Right ventricle myocardium inferior (tissue), 1 donor: ENCODE data around the gene ZGLP1. TPM values are rescaled to one million over a fixed set of nuclear protein-coding genes. Genes with fewer than 3 reads are reported as not detected.
"Not testable (repeated sequence)": the region's sequence is repeated elsewhere in the genome, so short reads cannot be mapped to it uniquely, and the experiment has no call there.

Source experiments
- ATAC-seq: fragments of 200-7000 bp; cut with Tn5 transposase; one replicate; pipeline ENCODE4 v1.9.1; 2020; ENCODE audit warnings: mild to moderate bottlenecking, moderate library complexity
- DNase-seq: peaks from one replicate; pipeline ENCODE4 v3.0.0; 2021; ENCODE audit errors: missing footprints
- intact Hi-C: fragments of 100-400 bp; cut with DNase I; formaldehyde crosslinking; loops from one replicate; pipeline ENCODE4 v1.11.0; 2022
- long read RNA-seq: library from polyadenylated mRNA; unstranded; transcript quantifications from one replicate; pipeline ENCODE4 v2.0.0, GENCODE V29; 2021
- total RNA-seq: library from RNA; stranded (reverse); fragmentation: NEBNext Ultra II Directional; extraction: Animal tissue kit (Norgen Biotek cat#: 25700); gene quantifications from one replicate; pipeline ENCODE4 v1.2.1, GENCODE V29; 2021
- donor health status: DM: no; HTN: yes; CAD: no; lungs with severe emphysema.

The ZGLP1 gene
- total RNA-seq: 0.65 TPM
- long read RNA-seq: 0 reads

- intact Hi-C loops: no loop called here
- ATAC-seq: no peak
- DNase-seq: peak; percentile 11
Observed at GRCh38 chr19:10309423-10309822, at the start of gene ZGLP1. Gene ZGLP1 (minus strand): TSS chr19:10309815.

GRCh38 chr19:10356431-10356830 lies 46.8 kb upstream of the ZGLP1 start:
- ATAC-seq (no peak), DNase-seq (no peak)
- intact Hi-C loops: no loop called here

DNA sequence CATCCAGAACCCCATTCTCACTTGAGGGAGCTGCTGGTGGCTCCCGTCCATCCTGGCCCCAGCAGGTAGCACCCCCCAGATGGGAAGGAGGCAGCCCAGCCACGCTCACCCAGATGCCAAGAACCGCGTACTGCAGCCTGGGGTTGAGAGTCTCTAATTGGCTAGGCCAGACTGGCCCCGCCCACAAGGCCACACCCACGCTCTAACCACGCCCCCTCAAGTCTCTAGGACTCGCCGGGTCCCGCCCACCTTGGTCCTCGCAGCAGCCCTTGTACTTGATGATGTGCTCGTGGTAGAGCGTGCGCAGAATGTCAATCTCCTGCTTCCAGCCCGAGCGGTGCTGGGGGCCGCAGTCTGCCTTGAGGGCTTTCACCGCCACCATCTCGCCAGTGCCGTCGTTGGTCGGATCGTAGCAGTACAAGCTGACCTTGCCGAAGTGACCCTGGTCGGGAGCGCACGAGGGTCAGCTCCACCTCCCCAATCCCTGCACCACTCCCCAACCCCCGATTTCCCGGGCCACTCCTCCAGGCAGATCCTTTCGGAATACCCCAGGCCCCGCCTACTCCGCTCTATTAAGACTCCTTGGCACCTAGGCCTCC lies 44.3 kb upstream of the ZGLP1 start:
- peak; percentile 83 for DNase-seq
- peak; percentile 80 for ATAC-seq
- intact Hi-C loops: loop anchor here (1.0 kb wide), 1 partner anchor 21 kb away; the partner anchor contains the start of gene RAVER1

DNA sequence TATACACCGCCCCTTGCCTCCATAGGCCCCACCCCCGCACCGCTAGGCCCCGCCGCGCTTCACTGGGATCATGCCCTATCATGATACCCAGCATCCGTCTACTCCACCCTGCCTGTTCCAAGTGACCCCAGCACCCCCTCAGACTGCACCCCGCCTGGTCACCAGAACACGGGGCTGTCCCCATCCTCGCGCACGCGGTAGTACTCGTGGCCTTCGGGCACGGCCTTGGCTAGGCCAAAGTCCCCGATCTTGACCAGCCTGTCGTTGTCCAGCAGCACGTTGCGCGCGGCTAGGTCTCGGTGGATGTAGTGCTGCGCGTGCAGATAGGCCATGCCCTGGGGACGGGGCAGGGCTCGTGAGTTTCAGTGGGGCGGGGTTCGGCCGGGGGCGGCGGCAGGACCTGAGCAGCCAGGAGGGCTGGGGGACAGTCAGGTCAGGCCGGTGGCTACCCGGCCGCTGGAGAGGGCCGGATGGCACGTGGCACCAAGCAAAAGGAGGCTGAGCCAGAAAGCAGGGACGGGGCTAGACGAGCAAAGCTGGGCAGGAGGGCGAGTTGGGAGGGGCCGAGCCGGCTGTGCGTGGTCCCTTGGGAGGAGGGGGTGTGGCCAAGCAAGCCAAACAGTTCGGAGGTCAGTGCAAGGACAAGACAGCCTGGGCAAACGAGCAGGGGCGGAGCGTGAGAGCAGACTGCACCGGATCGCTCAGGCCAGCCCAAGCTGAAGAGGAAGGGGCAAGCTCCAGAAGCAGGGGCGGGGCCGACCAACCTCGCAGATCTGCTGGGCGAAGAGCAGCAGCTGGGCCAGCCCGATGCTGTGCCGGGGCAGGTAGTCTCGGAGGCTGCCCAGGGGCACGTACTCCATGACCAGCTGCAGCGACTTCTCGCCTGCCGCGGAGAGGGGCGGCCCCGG lies 43.4 kb upstream of the ZGLP1 start:
- peak; percentile 88 for ATAC-seq
- intact Hi-C loops: loop anchor here (1.0 kb wide), 1 partner anchor 20 kb away; the partner anchor contains the start of gene RAVER1
- DNase-seq: peak; percentile 86

DNA sequence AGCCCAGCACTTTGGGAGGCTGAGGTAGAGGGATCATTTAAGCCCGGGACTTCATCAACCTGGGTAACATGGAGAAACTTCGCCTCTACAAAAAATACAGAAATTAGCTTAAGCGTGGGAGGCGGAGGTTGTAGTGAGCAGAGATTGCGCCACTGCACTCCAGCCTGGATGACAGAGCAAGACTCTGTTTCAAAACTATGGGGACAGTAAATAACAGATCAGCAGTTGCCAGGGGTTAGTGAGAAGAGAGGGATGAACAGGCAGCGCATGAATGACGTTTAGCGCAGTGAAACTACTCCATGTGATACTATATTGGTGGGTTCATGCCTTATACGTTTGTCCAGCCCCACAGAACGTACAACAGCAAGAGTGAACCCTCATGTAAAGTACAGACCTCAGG lies 36.9 kb upstream of the ZGLP1 start:
- ATAC-seq (peak; percentile 69), DNase-seq (peak; percentile 83)
- intact Hi-C loops: no loop called here

DNA sequence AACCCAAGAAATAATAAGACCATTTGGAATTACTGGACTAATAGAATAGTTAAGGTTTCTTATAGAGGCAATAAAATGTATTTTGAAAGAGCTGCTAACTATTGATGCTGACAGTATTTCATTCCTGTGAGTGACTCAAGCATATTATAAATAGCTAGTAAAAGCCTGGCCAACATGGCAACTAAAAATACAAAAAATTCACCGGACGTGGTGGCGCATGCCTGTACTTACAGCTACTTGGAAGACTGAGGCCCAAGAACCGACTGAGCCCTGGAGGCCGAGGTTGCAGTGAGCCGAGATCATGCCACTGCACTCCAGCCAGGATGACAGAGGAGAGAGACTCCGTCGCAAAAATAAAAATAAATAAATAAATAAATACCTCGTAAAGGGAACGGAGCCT lies 35.2 kb upstream of the ZGLP1 start:
- no peak for ATAC-seq
- DNase-seq: no peak

GRCh38 chr19:10343495-10343894 lies 33.9 kb upstream of the ZGLP1 start:
- no peak for ATAC-seq
- DNase-seq: no peak
- intact Hi-C loops: no loop called here

More for the DNA sequence above, 35.2 kb upstream of the ZGLP1 start:
- intact Hi-C loops: no loop called here

DNA sequence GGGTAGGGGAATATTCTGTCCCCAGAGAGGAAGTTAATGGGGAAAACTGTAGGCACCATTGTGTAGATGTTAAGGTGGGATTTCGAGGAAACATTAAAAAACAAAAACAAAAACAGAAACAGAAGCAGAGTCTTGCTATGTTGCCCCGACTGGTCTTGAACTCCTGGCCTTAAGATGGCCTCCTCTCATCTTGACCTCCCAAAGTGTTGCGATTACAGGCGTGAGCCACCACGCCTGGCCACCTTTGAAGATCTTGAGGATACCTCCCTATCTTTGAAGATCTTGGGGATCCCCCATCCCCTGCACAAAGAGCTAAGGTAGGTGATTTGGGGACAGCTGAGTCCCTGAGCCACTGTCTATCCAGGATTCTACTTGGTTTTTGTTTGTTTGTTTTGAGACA lies 30.4 kb upstream of the ZGLP1 start:
- no peak for ATAC-seq
- DNase-seq: no peak
- intact Hi-C loops: no loop called here

GRCh38 chr19:10339380-10339960 lies 29.9 kb upstream of the ZGLP1 start, which contains the start of gene ICAM3:
Gene ICAM3 (minus strand): TSS chr19:10339624. CDS start chr19:10339614, 10 bp downstream.
- DNase-seq: peak; percentile 83
- no peak for ATAC-seq
- intact Hi-C loops: no loop called here

- ATAC-seq: no peak
- DNase-seq: peak; percentile 22
- intact Hi-C loops: no loop called here
Observed at GRCh38 chr19:10338940-10339339, 29.3 kb upstream of the ZGLP1 start.

DNA sequence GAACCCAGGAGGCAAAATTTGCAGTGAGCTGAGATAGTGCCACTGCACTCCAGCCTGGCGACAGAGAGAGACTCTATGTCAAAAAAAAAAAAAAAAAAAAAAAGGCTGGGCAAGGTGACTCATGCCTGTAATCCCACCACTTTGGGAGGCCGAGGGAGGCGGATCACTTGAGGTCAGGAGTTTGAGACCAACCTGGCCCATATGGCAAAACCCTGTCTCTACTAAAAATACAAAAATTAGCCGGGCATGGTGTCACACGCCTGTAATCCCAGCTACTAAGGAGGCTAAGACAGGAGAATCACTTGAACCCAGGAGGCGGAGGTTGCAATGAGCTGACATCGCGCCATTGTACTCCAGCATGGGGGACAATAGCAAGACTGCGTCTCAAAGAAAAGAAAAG lies 27.1 kb upstream of the ZGLP1 start:
- intact Hi-C loops, ATAC-seq: not testable (repeated sequence)
- peak; percentile 32 for DNase-seq

DNA sequence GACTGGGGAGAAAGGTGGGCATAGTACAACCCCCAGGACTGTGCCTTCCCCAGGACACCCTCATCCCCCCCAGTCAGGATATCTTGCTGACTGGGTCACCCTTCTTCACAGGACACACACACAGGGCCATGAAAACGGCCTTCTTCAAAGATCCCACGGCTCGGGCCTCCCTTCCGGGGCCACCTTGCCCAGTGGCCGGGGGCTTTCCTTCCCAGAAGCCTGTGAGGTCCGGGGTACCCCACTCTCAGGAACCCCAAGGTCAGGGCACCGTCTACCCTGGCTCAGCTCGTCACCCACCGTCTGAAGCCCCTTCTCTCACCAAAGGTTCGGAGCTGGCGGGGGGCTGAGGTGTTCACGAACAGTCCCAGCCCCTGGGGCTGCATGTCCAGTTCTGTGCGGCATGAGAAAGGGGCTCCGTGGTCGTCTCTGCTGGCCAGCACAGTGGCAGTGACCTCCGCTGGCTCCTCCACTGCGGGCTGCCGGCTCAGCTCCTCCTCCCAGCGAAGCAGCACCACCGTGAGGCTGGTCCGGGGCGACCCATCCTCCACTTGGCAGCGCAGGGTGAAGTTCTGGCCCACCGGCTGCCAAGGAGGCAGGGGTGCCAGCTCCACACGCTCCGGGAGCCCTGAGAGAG lies 25.9 kb upstream of the ZGLP1 start:
- ATAC-seq (peak; percentile 8), DNase-seq (peak; percentile 62)
- intact Hi-C loops: no loop called here

DNA sequence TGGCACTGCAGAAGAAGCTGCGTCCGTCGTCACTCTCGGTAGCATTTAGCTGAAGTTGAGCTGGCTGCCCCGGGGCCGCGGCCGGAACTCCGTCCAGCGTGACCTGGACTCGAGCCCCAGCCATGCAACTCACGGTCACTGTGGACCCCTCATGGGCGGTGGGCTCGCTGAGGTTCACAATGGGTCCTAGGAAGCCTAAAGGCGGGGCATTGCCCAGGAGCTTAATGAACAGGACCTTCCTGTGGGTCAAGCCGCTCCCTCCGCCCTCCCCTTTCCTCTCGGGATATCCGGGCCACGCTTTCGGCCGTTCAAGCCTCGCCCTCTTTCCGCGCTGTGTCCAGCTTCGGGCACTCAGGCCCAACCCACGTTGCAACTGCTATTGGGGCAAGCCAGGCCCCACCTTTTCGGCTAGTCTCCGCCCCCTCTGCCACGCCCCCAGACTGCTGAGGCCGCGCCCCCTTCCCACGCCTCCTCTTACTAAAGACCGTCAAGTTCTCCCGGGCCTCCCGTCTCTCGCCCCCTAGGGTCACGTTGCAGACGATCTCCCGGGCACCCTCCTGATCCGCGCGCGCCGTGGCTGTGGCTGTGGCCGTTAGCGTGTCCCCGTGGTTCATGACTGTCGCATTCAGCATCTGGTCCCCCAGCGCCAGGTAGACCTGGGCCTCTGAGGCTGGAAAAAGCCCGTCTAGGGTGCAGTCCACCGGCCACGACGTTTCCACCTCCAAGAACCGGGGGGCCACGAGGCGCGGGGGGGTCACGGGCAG lies 25.2 kb upstream of the ZGLP1 start:
- peak; percentile 95 for DNase-seq
- ATAC-seq: peak; percentile 93
- intact Hi-C loops: no loop called here

GRCh38 chr19:10333758-10334587 lies 24.4 kb upstream of the ZGLP1 start:
- ATAC-seq: no peak
- intact Hi-C loops: loop anchor here (1.0 to 2.0 kb wide), 3 partner anchors 19 to 63 kb away; partner anchors contain the start of genes ICAM1 and TYK2
- DNase-seq: peak; percentile 61

- DNase-seq (peak; percentile 99), ATAC-seq (peak; percentile 94)
- intact Hi-C loops: loop anchor here (1.0 to 2.0 kb wide), 3 partner anchors 20 to 62 kb away; partner anchors contain the start of genes ICAM1 and TYK2
Observed at GRCh38 chr19:10332965-10333757, 23.5 kb upstream of the ZGLP1 start, which contains the start of gene RAVER1. Gene RAVER1 (minus strand): TSS chr19:10333529. CDS start chr19:10333507, 22 bp downstream.
